Left ventricle myocardium inferior (tissue), 1 donor: ENCODE data around the gene RRAGC. TPM values are rescaled to one million over a fixed set of nuclear protein-coding genes. Genes with fewer than 3 reads are reported as not detected.
A peak's percentile ranks its signal among the peaks of the same experiment; 100 is the strongest.

Experiments used
- DNase-seq: peaks from one replicate; pipeline ENCODE4 v3.0.0-alpha.2; 2020
- H3K27ac ChIP-seq: fragments of 200-600 bp; replicated peaks from 2 replicates; pipeline ENCODE4 v1.8.0; 2021
- H3K27me3 ChIP-seq: fragments of 200-600 bp; 2 replicates; pipeline ENCODE4 v1.8.0; 2021; ENCODE audit warnings: low read depth
- H3K36me3 ChIP-seq: fragments of 200-600 bp; 2 replicates; pipeline ENCODE4 v1.8.0; 2021
- H3K4me1 ChIP-seq: fragments of 200-600 bp; 2 replicates; pipeline ENCODE4 v1.8.0; 2021
- H3K4me3 ChIP-seq: fragments of 200-600 bp; 2 replicates; pipeline ENCODE4 v1.8.0; 2021; ENCODE audit warnings: mild to moderate bottlenecking, moderate library complexity
- H3K9me3 ChIP-seq: fragments of 200-600 bp; replicated peaks from 2 replicates; pipeline ENCODE4 v1.8.0; 2021
- intact Hi-C: fragments of 100-400 bp; cut with micrococcal nuclease; formaldehyde crosslinking; loops from one replicate; pipeline ENCODE4 v1.11.0; 2022
- total RNA-seq: library from RNA; stranded (reverse); fragmentation: NEBNext Ultra II Directional; extraction: Animal tissue kit (Norgen Biotek cat#: 25700); gene quantifications from one replicate; pipeline ENCODE4 v1.2.1, GENCODE V29; 2021
- TF ChIP-seq, protein P1 (sequence below): fragments of 200-600 bp; IDR thresholded peaks from 2 replicates; pipeline ENCODE4 v1.8.0; 2021; ENCODE audit warnings: antibody characterized with exemption, mild to moderate bottlenecking, borderline replicate concordance
- donor health status: DM: no; HTN: yes; CAD: no; lungs with severe emphysema.

Gene RRAGC
- total RNA-seq, 1 donor from 2014 or later: 20.0 TPM

DNA sequence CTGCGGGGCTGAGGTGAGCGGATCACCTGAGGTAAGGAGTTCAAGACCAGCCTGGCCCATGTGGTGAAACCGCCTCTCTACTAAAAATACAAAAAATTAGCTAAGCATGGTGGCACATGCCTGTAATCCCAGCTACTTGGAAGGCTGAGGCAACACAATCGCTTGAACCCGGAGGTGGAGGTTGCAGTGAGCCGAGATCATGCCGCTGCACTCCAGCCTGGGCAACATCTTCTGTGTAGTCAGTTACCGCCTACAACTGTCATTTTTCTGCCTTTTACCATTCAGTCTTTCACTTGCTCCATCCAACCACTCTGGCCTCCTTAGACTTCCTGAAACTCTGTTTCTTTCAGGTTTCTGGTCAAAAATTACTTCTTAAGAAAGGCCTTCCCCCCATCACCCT lies 11.4 kb upstream of the RRAGC start:
- Histone ChIP-seq H3K9me3 (no peaks in the 10 kb centered on the region), H3K27ac (no peak overlapping the region), H3K4me1 (peaks cover 49% of the 10 kb centered on the region), H3K27me3 (no peaks in the 10 kb centered on the region), H3K36me3 (peaks cover 5% of the 10 kb centered on the region), H3K4me3 (no peak overlapping the region)
- DNase-seq: no peak
- intact Hi-C loops: no loop called here
- TF ChIP-seq, protein P1, sequence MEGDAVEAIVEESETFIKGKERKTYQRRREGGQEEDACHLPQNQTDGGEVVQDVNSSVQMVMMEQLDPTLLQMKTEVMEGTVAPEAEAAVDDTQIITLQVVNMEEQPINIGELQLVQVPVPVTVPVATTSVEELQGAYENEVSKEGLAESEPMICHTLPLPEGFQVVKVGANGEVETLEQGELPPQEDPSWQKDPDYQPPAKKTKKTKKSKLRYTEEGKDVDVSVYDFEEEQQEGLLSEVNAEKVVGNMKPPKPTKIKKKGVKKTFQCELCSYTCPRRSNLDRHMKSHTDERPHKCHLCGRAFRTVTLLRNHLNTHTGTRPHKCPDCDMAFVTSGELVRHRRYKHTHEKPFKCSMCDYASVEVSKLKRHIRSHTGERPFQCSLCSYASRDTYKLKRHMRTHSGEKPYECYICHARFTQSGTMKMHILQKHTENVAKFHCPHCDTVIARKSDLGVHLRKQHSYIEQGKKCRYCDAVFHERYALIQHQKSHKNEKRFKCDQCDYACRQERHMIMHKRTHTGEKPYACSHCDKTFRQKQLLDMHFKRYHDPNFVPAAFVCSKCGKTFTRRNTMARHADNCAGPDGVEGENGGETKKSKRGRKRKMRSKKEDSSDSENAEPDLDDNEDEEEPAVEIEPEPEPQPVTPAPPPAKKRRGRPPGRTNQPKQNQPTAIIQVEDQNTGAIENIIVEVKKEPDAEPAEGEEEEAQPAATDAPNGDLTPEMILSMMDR: no peak

DNA sequence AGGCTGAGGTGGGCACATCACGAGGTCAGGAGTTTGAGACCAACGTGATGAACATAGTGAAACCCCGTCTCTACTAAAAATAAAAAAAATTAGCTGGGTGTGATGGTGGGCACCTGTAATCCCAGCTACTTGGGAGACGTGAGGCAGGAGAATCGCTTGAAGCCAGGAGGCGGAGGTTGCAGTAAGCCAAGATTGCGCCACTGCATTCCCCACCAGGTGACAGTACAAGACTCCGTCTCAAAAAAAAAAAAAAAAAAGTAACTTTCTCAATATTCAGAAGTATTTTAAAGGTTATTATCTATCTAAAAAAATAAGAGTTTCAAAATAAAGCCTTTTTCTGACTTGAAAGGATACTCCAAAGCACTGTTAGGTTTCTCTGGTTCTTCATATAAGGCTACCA lies 7.6 kb upstream of the RRAGC start:
- no peak for DNase-seq
- intact Hi-C loops: no loop called here
- no peak overlapping the region for H3K27ac ChIP-seq
- TF ChIP-seq, protein P1: no peak
- H3K4me1 ChIP-seq: peaks cover 46% of the 10 kb centered on the region
- no peak overlapping the region for H3K4me3 ChIP-seq
- no peaks in the 10 kb centered on the region for H3K27me3 ChIP-seq
- H3K9me3 ChIP-seq: no peaks in the 10 kb centered on the region
- peaks cover 5% of the 10 kb centered on the region for H3K36me3 ChIP-seq

DNA sequence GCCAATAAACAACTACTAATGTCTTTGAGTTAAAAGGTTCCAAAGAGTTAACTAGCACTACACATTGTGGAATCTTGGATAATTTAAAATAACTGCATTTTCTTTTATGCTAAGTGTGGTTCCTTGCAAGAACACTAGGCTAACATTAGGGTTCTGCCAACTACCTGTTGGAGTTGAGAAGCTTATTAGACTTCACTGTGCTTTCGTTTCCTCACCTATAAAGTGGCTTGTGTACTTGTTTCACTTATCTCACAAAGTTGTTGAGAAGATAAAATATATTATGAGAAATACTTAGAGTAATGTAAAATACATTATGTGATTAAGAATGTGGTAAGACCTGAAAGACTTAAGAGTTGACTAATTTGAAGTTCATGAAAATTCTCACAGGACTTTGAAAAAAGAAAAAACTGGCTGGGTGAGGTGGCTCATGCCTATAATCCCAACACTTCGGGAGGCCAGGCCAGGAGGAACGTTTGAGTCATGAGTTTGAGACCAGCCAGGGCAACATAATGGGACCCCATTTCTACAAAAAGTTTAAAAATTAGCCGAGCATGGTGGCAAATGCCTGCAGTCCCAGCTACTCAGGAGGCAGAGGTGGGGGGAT lies 5.6 kb upstream of the RRAGC start:
- Histone ChIP-seq H3K9me3 (no peaks in the 10 kb centered on the region), H3K36me3 (peaks cover 5% of the 10 kb centered on the region), H3K4me1 (peaks cover 57% of the 10 kb centered on the region), H3K27me3 (no peaks in the 10 kb centered on the region), H3K4me3 (no peak overlapping the region), H3K27ac (peak overlapping the region; percentile 94)
- DNase-seq: no peak
- intact Hi-C loops: no loop called here
- TF ChIP-seq, protein P1: no peak

DNA sequence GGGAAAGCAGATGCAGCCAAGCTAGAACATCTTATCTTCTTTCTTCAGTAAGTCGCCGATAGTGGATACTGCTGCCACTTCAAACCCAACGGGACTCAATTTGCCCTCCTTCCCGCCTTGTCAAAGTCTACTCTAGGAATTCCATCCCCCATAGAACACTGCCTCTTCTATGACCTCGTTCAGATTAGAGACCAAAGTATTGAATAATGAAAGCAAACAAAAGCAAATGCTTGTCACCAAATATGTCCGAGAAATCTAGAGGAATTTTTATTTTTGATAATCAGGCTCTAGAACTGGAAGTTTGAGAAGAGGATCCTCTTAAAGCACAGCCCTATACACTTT lies 853 bp upstream of the RRAGC start:
- intact Hi-C loops: no loop called here
- no peak for DNase-seq
- peaks cover 15% of the 10 kb centered on the region for H3K36me3 ChIP-seq
- H3K4me3 ChIP-seq: peak overlapping the region; percentile 95
- H3K27me3 ChIP-seq: no peaks in the 10 kb centered on the region
- peak overlapping the region; percentile 94 for H3K27ac ChIP-seq
- TF ChIP-seq, protein P1: no peak
- peaks cover 93% of the 10 kb centered on the region for H3K4me1 ChIP-seq
- no peaks in the 10 kb centered on the region for H3K9me3 ChIP-seq

DNA sequence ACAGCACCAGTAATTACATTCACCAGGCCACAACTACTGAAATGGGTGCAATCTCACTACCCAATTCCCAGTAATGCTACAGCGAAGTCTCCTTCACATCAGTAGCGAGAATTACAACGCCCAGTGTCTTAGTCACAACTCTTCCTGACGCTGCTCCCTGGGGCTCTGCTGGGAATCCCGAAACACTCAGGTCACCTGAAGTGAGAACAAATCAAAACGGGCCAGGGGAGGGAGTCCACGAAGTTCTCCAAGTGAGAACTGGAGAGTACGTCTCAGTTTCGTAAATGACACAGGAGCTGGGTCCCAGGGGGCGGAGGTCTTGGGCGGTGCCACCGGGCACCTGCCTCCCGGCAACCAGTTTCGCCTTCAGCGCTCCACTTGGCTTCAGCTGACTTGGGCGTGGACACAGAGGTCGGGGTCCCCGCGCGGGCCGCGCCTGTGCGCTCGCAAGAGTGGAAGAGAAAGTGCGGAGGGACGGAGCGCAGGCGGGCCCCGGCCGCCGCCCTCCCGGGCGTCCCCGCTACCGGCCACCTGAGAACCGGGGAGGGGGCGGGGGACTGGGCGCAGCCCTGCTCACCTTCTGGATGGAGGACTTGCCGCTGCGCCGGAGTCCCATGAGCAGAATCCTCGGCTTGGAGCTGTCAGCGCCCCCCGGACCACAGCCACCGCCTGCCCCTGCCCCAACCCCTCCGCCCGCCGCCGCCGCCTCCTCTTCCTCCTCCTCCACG lies 575 bp downstream of the RRAGC start:
- peaks cover 86% of the 10 kb centered on the region for H3K4me1 ChIP-seq

More for the DNA sequence above, 575 bp downstream of the RRAGC start:
- H3K27ac ChIP-seq: peak overlapping the region; percentile 94
- no peaks in the 10 kb centered on the region for H3K27me3 ChIP-seq
- H3K4me3 ChIP-seq: peak overlapping the region; percentile 95
- H3K9me3 ChIP-seq: no peaks in the 10 kb centered on the region
- peaks cover 29% of the 10 kb centered on the region for H3K36me3 ChIP-seq
- intact Hi-C loops: no loop called here
- TF ChIP-seq, protein P1: no peak
- DNase-seq: peak; percentile 52
